HG03045 (cell line): Measurements from ENCODE around the gene TMEM40.
"Not testable (repeated sequence)": the region's sequence is repeated elsewhere in the genome, so short reads cannot be mapped to it uniquely, and the experiment has no call there.

Source experiments
- ATAC-seq: cut with Tn5 transposase; IDR thresholded peaks from one replicate; pipeline ENCODE4 v1.9.1; 2021; ENCODE audit warnings: mild to moderate bottlenecking, moderate library complexity; ENCODE audit not compliant: unreplicated experiment

TMEM40 gene

GRCh38 chr3:12722226-12722625 is 36.8 kb downstream of the TMEM40 start:
- ATAC-seq: no peak

DNA sequence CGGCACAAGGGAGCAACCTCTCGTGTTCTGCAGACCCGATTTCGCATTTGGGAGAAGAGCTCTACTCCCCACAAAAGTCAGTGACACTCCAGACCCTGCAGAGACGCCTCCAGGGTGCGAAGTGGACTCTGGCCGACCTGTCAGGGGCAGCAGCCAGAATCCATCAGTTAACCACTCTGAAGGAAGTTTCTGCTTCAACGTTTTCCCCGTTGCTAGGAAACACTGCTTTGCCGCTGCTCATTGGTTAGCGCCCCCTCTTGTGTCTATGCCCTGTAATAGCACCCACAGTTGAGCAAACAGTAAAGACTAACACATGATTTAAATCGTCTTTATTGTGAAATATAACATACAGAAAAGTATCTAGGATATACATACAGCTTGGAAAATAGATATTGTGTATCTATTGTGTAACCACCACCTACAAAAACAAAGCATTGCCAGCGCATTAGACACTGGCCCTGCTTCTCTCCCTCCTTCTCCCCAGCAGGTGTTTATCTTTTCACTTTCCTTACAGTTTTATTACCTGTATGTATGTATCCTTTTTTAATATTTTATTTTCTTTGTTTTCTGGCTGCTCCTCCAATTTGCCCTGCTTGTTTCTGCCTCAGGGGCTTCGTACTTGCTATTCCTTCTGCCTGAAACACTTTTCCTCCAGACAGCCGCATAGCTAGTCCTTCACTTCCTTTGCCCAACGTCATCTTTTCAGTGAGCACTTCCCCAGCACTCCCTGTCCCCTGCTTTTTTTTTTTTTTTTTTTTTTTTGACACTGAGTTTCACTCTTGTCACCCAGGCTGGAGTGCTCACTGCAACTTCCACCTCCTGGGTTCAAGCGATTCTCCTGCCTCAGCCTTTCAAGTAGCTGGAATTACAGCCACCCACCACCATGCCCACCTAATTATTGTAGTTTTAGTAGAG is 38.8 kb downstream of the TMEM40 start:
- peak; percentile 85 for ATAC-seq

DNA sequence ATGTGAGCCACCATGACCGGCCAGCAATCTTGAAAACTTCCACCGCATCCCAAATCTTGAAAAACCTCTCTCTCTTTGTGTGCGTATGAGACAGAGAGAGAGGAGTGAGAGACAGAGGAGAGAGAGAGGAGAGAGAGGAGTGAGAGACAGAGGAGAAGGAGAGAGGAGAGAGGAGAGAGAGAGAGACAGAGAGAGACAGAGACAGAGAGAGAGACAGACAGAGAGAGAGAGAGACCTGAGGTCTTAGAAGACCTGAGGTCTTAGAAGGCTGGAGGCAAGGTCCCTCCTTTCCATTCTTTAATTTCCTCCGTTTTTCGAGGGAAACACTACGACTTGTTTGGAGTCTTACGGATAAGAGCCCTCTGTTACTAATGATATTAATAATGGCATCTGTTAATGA is 39.5 kb downstream of the TMEM40 start:
- no peak for ATAC-seq

DNA sequence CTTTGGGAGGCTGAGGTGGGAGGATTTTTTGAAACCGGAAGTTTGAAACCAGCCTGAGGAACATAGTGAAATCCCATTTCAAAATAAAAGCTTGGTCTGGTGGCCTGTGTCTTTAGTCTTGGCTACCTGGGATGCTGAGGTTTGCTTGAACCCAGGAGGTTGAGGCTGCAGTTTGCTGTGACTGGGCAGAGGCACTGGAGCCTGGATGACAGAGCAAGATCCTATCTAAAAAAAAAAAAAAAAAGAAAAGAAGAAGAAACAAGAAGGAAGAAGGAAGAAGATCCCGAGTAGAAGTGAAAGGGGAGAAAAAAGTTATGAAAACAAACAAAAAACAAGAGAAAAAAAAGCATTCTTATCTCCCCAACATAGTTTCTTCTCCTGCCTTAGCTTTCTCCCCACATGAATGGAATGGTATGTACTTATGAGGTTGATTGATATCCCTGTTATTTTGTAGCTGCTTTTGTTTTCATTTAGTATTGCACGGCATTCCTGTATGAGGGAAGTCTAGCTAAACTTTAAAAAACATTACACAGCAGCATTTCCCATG is 42.4 kb downstream of the TMEM40 start:
- ATAC-seq: no peak

DNA sequence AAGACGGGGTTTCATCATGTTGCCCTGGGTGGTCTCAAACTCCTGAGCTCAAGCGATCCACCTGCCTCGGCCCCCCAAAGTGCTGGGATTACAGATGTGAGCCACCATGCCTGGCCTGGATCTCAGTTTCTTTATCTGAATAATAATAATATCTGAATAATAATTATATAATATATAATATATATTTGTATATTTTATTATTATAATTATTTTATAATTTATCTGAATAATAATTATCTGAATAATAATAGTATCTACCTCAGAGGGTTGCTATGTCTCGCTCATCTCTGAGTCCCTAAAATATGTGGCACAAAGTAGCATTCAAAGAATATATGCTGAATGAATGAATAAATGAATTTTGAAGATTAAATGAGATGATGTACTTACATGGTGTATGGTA is 44.8 kb downstream of the TMEM40 start:
- ATAC-seq: no peak

DNA sequence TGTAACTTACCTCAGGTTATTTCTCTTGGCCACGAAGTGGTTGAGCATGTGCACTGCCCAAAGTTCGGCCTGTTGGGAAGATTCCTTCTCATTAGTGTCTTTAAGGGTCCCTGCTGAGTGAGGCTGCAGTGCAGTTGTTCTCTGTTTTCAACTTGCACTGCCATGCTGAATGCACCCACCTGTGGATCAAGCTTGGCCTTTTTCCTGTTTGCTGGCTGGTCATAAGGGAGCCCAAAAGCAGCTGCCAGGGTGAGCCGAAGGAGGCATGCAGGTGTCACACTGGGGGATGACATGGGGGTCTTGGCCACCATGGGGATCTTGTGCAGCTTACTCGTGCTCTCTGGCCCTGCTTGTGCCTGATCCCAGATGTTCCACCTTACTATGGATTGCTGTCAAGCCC is 49.0 kb downstream of the TMEM40 start:
- no peak for ATAC-seq

DNA sequence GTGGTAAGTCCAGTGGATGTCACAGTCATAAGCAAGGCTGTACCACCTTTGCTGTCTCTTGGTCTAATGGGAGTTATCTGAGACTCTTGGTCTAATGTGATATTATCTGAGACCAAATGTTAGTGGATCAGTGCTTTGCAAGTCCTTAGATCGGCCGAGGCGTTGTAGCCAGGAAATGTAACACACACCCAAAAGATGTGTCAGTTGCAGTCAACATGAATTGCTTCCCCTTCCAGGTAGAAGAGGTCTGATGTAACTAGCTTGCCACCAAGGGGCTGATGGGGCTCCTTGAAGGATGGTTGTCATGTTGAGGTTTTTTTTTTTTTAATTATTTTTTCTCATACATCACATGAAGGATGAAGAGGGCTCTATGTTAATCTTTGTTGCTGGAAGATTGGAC is 49.7 kb downstream of the TMEM40 start:
- no peak for ATAC-seq

DNA sequence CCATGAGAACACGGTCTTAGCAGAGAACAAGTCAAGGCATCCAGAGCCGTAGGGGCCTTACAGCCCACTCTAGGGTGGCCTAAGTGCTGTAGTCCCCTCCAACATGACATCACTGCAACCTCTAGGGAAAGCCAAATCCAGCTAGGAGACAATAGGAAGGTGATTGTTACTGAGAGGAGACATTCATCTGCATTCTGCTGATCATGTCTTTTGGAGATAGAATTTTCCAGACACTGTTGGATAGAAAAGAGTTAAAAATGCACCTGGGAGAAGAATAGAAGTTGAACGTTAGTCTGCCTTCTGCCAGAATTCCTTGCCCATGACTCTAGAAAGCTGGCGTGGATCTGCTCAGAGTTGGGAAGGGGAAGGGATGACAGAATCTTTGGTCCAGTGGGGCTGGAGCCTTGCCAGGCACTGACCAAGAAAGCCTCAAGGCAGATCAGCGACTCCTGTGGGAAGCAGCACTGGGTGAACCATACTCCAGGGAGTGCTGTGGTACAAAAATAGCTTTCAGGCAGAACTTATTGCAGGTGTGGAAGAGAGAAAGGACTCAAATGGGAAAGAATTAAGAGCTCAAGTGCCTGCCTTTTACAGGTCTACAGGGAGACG is 50.4 kb downstream of the TMEM40 start:
- no peak for ATAC-seq

- no peak for ATAC-seq
Observed at GRCh38 chr3:12707449-12707848, 51.6 kb downstream of the TMEM40 start.

- no peak for ATAC-seq
Observed at GRCh38 chr3:12706504-12707253, 52.4 kb downstream of the TMEM40 start.

GRCh38 chr3:12705981-12706380 is 53.1 kb downstream of the TMEM40 start:
- ATAC-seq: no peak

DNA sequence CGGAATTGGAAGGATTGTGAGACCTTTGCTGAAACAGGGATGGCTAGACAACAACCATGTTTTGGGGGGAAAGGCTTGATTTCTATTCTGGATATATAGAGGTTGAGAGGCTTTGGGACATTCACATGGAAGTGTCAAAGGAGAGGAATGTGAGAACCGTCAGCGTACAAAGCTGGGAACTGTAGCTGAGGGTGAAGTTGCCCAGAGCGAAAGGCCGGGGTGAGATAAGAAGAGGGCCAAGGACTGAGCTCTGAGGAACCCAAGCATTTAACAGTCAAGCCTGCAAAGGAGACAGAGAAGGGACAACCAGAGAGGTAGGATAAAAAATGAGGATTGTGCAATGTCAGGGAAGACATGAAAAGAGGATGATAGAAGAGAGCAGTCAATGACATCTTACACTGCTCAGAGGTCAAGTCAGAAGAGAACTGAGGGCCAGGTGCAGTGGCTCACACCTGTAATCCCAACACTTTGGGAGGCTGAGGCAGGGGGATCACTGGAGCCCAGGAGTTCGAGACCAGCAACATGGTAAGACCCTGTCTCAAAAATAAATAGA is 53.6 kb downstream of the TMEM40 start:
- ATAC-seq: no peak

DNA sequence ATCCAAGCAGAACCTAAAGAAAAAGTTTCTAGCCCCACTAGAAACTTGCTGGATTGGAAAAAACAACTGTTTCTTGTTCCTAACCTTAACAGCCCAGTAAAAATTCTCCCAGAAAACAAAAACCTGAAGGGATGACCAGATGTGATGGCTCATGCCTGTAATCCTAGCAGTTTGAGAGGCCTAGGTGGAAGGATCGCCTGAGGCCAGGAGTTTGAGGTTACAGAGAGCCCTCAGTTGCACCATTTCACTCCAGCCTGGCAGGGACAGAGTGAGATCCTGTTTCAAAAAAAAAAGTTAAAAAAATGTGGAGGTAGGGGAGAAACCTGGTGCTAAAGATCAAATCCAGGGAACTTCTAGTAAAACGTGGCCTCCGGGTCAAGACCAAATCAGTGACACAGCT is 56.6 kb downstream of the TMEM40 start:
- no peak for ATAC-seq

DNA sequence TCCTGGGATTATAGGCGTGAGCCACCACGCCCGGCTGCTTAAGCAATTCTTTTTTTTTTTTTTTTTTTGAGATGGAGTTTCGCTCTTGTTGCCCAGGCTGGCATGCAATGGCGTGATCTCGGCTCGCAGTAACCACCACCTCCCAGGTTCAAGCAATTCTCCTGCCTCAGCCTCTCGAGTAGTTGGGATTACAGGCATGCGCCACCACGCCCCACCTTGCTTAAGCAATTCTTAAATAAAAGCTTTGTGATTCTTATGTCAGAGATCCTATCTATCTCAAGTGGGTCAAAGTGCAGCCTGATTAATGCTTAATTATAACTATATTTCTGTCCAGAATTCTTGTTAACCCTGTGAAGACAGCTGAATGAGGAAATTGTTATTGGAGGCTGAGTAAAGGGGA is 57.5 kb downstream of the TMEM40 start:
- ATAC-seq: not testable (repeated sequence)

GRCh38 chr3:12700800-12701199 is 58.3 kb downstream of the TMEM40 start:
- ATAC-seq: no peak

DNA sequence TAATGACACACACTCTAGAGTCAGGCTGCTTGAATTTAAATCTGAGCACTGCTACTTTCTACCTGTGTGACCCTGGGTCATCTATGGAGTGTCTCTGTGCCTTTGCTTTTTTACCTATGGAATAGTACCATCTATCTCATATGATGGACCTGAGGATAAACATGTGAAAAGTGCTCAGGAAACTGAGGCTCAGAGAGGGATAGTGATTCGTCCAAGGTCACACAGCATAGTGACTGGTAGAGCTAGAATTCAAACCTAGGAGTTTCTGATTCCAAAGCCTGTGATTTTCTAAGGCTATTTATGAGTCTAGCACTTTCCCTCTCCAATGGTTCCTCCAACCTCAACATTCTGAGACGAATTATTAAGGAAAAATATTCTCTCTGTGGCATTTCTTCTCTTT is 63.1 kb downstream of the TMEM40 start:
- no peak for ATAC-seq

GRCh38 chr3:12695112-12695511 is 63.9 kb downstream of the TMEM40 start:
- ATAC-seq: no peak

DNA sequence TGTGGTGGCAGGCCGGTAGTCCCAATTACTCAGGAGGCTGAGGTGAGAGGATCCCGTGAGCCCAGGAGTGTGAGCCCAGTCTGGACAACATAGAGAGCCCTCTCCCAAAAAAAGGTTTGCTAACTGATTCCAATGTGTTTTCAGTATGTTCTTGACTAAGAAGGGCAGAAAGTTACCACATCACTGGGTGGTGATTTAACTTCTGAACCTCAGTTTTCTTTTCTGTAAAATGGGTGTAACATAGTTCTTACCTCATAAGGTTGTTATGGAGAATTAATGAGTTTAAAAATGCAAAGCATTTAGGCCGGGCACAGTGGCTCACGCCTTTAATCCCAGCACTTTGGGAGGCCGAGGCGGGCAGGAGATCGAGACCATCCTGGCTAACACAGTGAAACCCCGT is 66.6 kb downstream of the TMEM40 start:
- no peak for ATAC-seq

GRCh38 chr3:12689997-12690711 is 68.9 kb downstream of the TMEM40 start:
- ATAC-seq: no peak

DNA sequence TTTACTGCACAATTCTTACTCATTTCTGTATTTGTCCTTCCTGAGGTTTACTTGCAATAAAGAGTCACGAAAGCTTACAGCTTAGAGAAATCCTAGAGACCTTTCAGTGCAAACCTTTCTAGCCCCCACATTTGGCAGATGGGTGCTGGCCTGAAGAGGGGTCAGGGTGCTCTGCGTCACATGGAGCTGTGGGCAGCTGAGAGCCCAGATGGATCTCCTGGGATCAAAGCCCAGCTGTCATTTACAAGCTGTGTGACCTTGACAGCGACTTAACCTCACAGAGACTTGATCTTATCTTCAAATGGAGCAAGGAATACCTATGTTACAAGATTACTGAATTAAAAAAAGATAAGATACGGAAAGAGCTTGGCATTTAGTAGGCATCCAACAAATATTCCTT is 71.1 kb downstream of the TMEM40 start:
- ATAC-seq: no peak

- ATAC-seq: no peak
Observed at GRCh38 chr3:12686096-12686495, 73.0 kb downstream of the TMEM40 start.
